IMR-90 (cell line): Measurements from ENCODE around the gene EXT2. TPM values are rescaled to one million over a fixed set of nuclear protein-coding genes. Genes with fewer than 3 reads are reported as not detected.

Source experiments
- ATAC-seq: fragments of 200-7000 bp; cut with Tn5 transposase; 2 replicates; pipeline ENCODE4 v1.9.1; 2020; ENCODE audit warnings: low read depth, mild to moderate bottlenecking, moderate library complexity
- BruUV-seq: library from RNA; stranded (reverse); fragments of 400-500 nt; replicated peaks from 2 replicates; lab custom pipeline; 2021; lab: Mats Ljungman, UMichigan
- CTCF ChIA-PET: fragments of 300-600 bp; formaldehyde crosslinking; extraction: SDS; loops from one replicate; lab custom pipeline; 2021; ENCODE audit warnings: antibody characterized with exemption; lab: Yijun Ruan, JAX
- POLR2A ChIA-PET: fragments of 300-600 bp; sonication (Branson Sonifier 250); formaldehyde crosslinking; loops from one replicate; lab custom pipeline; 2022; ENCODE audit warnings: antibody characterized with exemption; ENCODE audit not compliant: unreplicated experiment; lab: Charles Lee
- DNase-seq: peaks from one replicate; pipeline ENCODE4 v3.0.0; 2013
- H2AFZ ChIP-seq: replicated peaks from 2 replicates; pipeline ENCODE3; 2013; ENCODE audit warnings: low read length, mild to moderate bottlenecking; ENCODE audit not compliant: poor library complexity
- H2AK5ac ChIP-seq: 2 replicates; pipeline ENCODE4 v1.6.1; 2013; ENCODE audit warnings: low read depth, low read length, inconsistent platforms
- H2AK9ac ChIP-seq: replicated peaks from 2 replicates; pipeline ENCODE3; 2013; ENCODE audit warnings: mild to moderate bottlenecking, low read depth, low read length, moderate library complexity; ENCODE audit not compliant: poor library complexity
- H2BK120ac ChIP-seq: 2 replicates; pipeline ENCODE4 v1.6.1; 2013; ENCODE audit warnings: low read depth, low read length, inconsistent platforms
- H2BK15ac ChIP-seq: 3 replicates; pipeline ENCODE4 v1.6.1; 2013; ENCODE audit warnings: low read depth, low read length, inconsistent platforms
- H2BK20ac ChIP-seq: 2 replicates; pipeline ENCODE4 v1.6.1; 2013; ENCODE audit warnings: low read depth, mild to moderate bottlenecking, inconsistent platforms, low read length, moderate library complexity
- H2BK5ac ChIP-seq: 2 replicates; pipeline ENCODE4 v1.6.1; 2013; ENCODE audit warnings: mild to moderate bottlenecking, low read depth, low read length, inconsistent platforms; ENCODE audit not compliant: poor library complexity, severe bottlenecking
- H3K14ac ChIP-seq: replicated peaks from 2 replicates; pipeline ENCODE4 v1.6.1; 2013; ENCODE audit warnings: low read depth, low read length, inconsistent platforms
- H3K18ac ChIP-seq: 2 replicates; pipeline ENCODE4 v1.6.1; 2013; ENCODE audit warnings: low read depth, low read length, control low read depth
- H3K23ac ChIP-seq: 2 replicates; pipeline ENCODE4 v1.6.1; 2013; ENCODE audit warnings: low read depth, low read length, inconsistent platforms
- H3K27ac ChIP-seq: 2 replicates; pipeline ENCODE4 v1.5.1; 2013; ENCODE audit warnings: mild to moderate bottlenecking, control low read depth, low read length; ENCODE audit not compliant: insufficient read depth
- H3K27me3 ChIP-seq: 2 replicates; pipeline ENCODE4 v1.6.1; 2013; ENCODE audit warnings: low read length; ENCODE audit not compliant: control insufficient read depth, insufficient read depth
- H3K36me3 ChIP-seq: 2 replicates; pipeline ENCODE4 v1.6.1; 2013; ENCODE audit warnings: low read length, mixed read lengths; ENCODE audit not compliant: control insufficient read depth, insufficient read depth
- H3K4ac ChIP-seq: 2 replicates; pipeline ENCODE4 v1.6.1; 2013; ENCODE audit warnings: low read depth, low read length, inconsistent platforms
- H3K4me1 ChIP-seq: 2 replicates; pipeline ENCODE4 v1.6.1; 2013; ENCODE audit warnings: low read length, mixed read lengths; ENCODE audit not compliant: control insufficient read depth, insufficient read depth
- H3K4me2 ChIP-seq: 2 replicates; pipeline ENCODE4 v1.6.1; 2013; ENCODE audit warnings: low read depth, mild to moderate bottlenecking, control low read depth, low read length, moderate library complexity
- H3K4me3 ChIP-seq: 2 replicates; pipeline ENCODE4 v1.5.1; 2013; ENCODE audit warnings: low read depth, mild to moderate bottlenecking, control low read depth, low read length, moderate library complexity; ENCODE audit not compliant: insufficient read depth
- H3K56ac ChIP-seq: 2 replicates; pipeline ENCODE4 v1.6.1; 2013; ENCODE audit warnings: low read length, inconsistent platforms; ENCODE audit not compliant: insufficient read depth; ENCODE audit errors: extremely low read depth
- H3K79me1 ChIP-seq, 2 experiments: 2 replicates each; pipeline ENCODE4 v1.6.1; 2013; ENCODE audit warnings: low read length in 2 of 2, inconsistent platforms in 1 of 2, low read depth in 1 of 2
- H3K9ac ChIP-seq: 2 replicates; pipeline ENCODE4 v1.6.1; 2013; ENCODE audit warnings: low read depth, low read length, control low read depth
- H3K9me1 ChIP-seq: 2 replicates; pipeline ENCODE4 v1.6.1; 2013; ENCODE audit warnings: low read length, inconsistent platforms; ENCODE audit not compliant: insufficient read depth
- H3K9me3 ChIP-seq: 2 replicates; pipeline ENCODE4 v1.6.1; 2013; ENCODE audit warnings: low read length; ENCODE audit not compliant: control insufficient read depth, insufficient read depth
- H4K20me1 ChIP-seq: 2 replicates; pipeline ENCODE4 v1.6.1; 2013; ENCODE audit warnings: low read length, inconsistent platforms; ENCODE audit not compliant: insufficient read depth
- H4K5ac ChIP-seq: 2 replicates; pipeline ENCODE4 v1.6.1; 2013; ENCODE audit warnings: mild to moderate bottlenecking, low read depth, low read length, control low read depth
- H4K8ac ChIP-seq, 2 experiments: 2 replicates each; pipeline ENCODE4 v1.6.1; 2013; ENCODE audit warnings: low read depth in 2 of 2, low read length in 2 of 2, control low read depth in 1 of 2, inconsistent platforms in 1 of 2
- H4K91ac ChIP-seq: 2 replicates; pipeline ENCODE4 v1.6.1; 2013; ENCODE audit warnings: low read depth, low read length, inconsistent platforms; ENCODE audit not compliant: insufficient read depth
- BHLHE40 ChIP-seq: fragments of 150-350 bp; IDR thresholded peaks from 2 replicates; pipeline ENCODE4 v1.6.1; 2016; ENCODE audit warnings: mild to moderate bottlenecking, low read depth, low read length
- ELK1 ChIP-seq: fragments of 150-350 bp; IDR thresholded peaks from 2 replicates; pipeline ENCODE4 v1.6.1; 2016; ENCODE audit warnings: low read depth, mild to moderate bottlenecking, low read length, moderate library complexity, borderline replicate concordance
- MAFK ChIP-seq: IDR thresholded peaks from 2 replicates; pipeline ENCODE4 v1.6.1; 2012; ENCODE audit warnings: low read depth, low read length, improper control_type of control experiment
- NFE2L2 ChIP-seq: fragments of 150-350 bp; IDR thresholded peaks from 2 replicates; pipeline ENCODE4 v1.6.1; 2016; ENCODE audit warnings: low read depth, mild to moderate bottlenecking, low read length
- POLR2A ChIP-seq: IDR thresholded peaks from 2 replicates; pipeline ENCODE4 v1.6.1; 2012; ENCODE audit warnings: mild to moderate bottlenecking, low read depth, low read length
- RFX5 ChIP-seq: IDR thresholded peaks from 2 replicates; pipeline ENCODE4 v1.8.0; 2012; ENCODE audit warnings: low read depth, mild to moderate bottlenecking, low read length, moderate library complexity
- WGBS, 2 experiments: methylation state at CpG; one replicate each; pipeline versions ENCODE4 v1.1.5 to v1.1.7; 2013; ENCODE audit warnings: missing lambda C conversion rate in 2 of 2; ENCODE audit not compliant: insufficient read length in 1 of 2; ENCODE audit errors: extremely low coverage in 2 of 2; 5-methylcytosine and 5-hydroxymethylcytosine counted together
- dilution Hi-C: fragments of 300-500 bp; cut with HindIII; formaldehyde crosslinking; loops from one replicate; pipeline ENCODE4 v1.14.3; 2018; ENCODE audit warnings: low sequenced_read_pairs; ENCODE audit not compliant: unreplicated experiment
- in situ Hi-C: fragments of 300-500 bp; cut with MboI; formaldehyde crosslinking; loops from 3 replicates; pipeline ENCODE4 v1.14.3; 2019; ENCODE audit warnings: low sequenced_read_pairs, inconsistent platforms, mixed read lengths
- intact Hi-C: fragments of 100-400 bp; cut with micrococcal nuclease; formaldehyde crosslinking; loops from 2 replicates; pipeline ENCODE4 v1.10.0; 2022
- polyA plus RNA-seq, 3 experiments: library from polyadenylated mRNA; depleted of rRNA; stranded (reverse); fragments of >200 nt; gene quantifications; 2 replicates each; pipeline ENCODE4 v1.2.3, GENCODE V29; 2012; ENCODE audit warnings: low replicate concordance in 1 of 3
- total RNA-seq: library from RNA; depleted of rRNA; stranded (reverse); fragments of >200 nt; gene quantifications from 2 replicates; pipeline ENCODE4 v1.2.3, GENCODE V29; 2012

The EXT2 gene
- total and polyA plus RNA-seq, 2 of the 4 experiments (the other 2 are of a cell fraction) = 75.0 to 85.3 TPM

GRCh38 chr11:44186321-44186930 lies 90.9 kb downstream of the EXT2 start:
- no peak overlapping the region for H2BK120ac ChIP-seq
- no peak overlapping the region for H2AK9ac ChIP-seq
- no peaks in the 10 kb centered on the region for H4K20me1 ChIP-seq
- in situ Hi-C loops (no loop called here), intact Hi-C loops (no loop called here), dilution Hi-C loops (no loop called here)
- H3K27ac ChIP-seq = no peak overlapping the region
- H2BK5ac ChIP-seq = no peak overlapping the region
- peaks cover 3 to 6% of the 10 kb centered on the region in 2 experiments; a peak in 2 of 4 replicates for H3K79me1 ChIP-seq
- H3K9me3 ChIP-seq = peaks cover 12% of the 10 kb centered on the region
- H4K8ac ChIP-seq = no peak overlapping the region
- H3K56ac ChIP-seq = no peak overlapping the region
- H3K9ac ChIP-seq = no peak overlapping the region
- no peak for DNase-seq
- H2AFZ ChIP-seq = no peak overlapping the region
- H2BK15ac ChIP-seq = no peak overlapping the region
- H3K36me3 ChIP-seq = peaks cover 5% of the 10 kb centered on the region
- no peak overlapping the region for H3K14ac ChIP-seq
- H3K18ac ChIP-seq = no peak overlapping the region
- no peak for TF ChIP-seq BHLHE40
- TF ChIP-seq ELK1 = no peak
- no peak for TF ChIP-seq POLR2A
- no peak for TF ChIP-seq NFE2L2
- no peak for TF ChIP-seq MAFK
- TF ChIP-seq RFX5 = no peak
- no peak overlapping the region for H2AK5ac ChIP-seq
- CTCF ChIA-PET = interaction anchor here (1.1 kb wide), 1 partner anchor 8 kb away, joined by 3 read pairs; no protein-coding TSS in a partner anchor
- H3K9me1 ChIP-seq = no peaks in the 10 kb centered on the region
- H3K4ac ChIP-seq = no peak overlapping the region
- no peak overlapping the region for H3K4me2 ChIP-seq
- H3K23ac ChIP-seq = no peak overlapping the region
- ATAC-seq = no peak
- POLR2A ChIA-PET = no interaction called here
- WGBS, 2 experiments = no CpG with 5 or more reads among the region's 2 CpGs
- BruUV-seq = no TSS peak
- no peaks in the 10 kb centered on the region for H3K27me3 ChIP-seq
- no peak overlapping the region for H4K91ac ChIP-seq
- no peak overlapping the region for H4K5ac ChIP-seq
- peaks cover 2% of the 10 kb centered on the region; the same call in 1 of the 2 replicates for H3K4me1 ChIP-seq
- no peak overlapping the region for H3K4me3 ChIP-seq
- no peak overlapping the region for H2BK20ac ChIP-seq
